ENCODE data around the gene GAP43. TPM values are rescaled to one million over a fixed set of nuclear protein-coding genes. Genes with fewer than 3 reads are reported as not detected.

The GAP43 gene
- total RNA-seq, 1 donor: not detected

DNA sequence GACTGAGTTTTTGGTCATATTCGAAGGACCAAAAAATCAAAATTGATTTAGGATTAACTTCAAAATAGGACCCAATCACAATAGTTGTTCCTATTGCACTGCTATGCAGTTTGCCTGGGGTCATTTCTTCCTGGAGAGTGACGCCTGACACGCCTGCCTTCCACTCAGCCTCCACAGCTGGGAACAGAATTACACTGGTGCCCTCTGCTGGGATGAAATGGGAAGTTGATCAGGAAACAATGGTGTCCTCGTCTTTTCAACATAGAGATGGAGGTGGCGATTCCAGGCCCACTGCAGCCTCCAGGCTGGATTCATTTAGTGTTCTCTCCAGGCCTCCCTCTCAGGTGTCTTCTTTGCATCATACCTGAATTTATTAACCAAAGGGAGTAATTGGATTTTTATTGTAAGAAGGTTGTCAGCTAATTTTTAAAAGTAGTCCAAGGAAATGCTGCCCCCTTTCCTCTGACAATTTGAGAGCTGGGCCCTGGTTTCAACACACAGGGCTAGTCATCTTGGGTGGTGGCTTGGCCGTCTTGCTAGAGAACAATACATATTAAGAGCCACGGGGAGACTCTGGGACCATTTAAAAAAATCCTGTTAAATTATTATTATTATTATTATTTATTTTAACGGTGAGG lies 69.7 kb downstream of the GAP43 start:
- H3K4me3 ChIP-seq (ENCODE audit: low read length): no peak overlapping the region

DNA sequence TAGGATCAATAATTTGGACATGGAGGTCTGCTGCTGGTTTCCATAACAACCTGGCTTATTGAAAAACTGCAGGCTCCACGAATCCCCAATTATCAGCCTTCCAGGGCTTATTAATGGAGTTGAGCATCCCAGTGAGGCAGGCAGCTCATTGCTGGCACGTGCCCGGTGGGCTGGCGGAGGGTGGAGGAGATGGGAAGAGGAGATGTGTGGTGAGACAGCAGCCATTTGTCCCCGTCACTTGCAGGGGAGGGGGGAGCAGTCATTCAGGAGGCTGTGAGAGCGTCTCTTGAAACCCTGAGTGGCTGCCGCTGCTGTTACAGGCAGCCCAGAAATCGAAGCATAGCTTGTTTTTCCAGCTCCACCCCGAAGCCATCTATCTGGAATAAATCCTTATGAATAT lies 70.6 kb downstream of the GAP43 start:
- no peaks in the 10 kb centered on the region for H3K4me1 ChIP-seq (ENCODE audit: insufficient read depth, low read length)
- no peak overlapping the region for H3K4me3 ChIP-seq (ENCODE audit: low read length)
- H3K9me3 ChIP-seq (ENCODE audit: low read depth, low read length): no peaks in the 10 kb centered on the region
- no peaks in the 10 kb centered on the region for H3K27me3 ChIP-seq (ENCODE audit: insufficient read depth, low read length)

More for the DNA sequence above, 69.7 kb downstream of the GAP43 start:
- Histone ChIP-seq H3K27me3 (ENCODE audit: insufficient read depth, low read length) (no peaks in the 10 kb centered on the region), H3K9me3 (ENCODE audit: low read depth, low read length) (no peaks in the 10 kb centered on the region), H3K4me1 (ENCODE audit: insufficient read depth, low read length) (no peaks in the 10 kb centered on the region)

GRCh38 chr3:115695090-115695489 lies 71.8 kb downstream of the GAP43 start:
- Histone ChIP-seq H3K9me3 (ENCODE audit: low read depth, low read length) (no peaks in the 10 kb centered on the region), H3K27me3 (ENCODE audit: insufficient read depth, low read length) (no peaks in the 10 kb centered on the region), H3K4me3 (ENCODE audit: low read length) (no peak overlapping the region), H3K4me1 (ENCODE audit: insufficient read depth, low read length) (no peaks in the 10 kb centered on the region)

- H3K4me3 ChIP-seq (ENCODE audit: low read length): no peak overlapping the region
- no peaks in the 10 kb centered on the region for H3K27me3 ChIP-seq (ENCODE audit: insufficient read depth, low read length)
- no peaks in the 10 kb centered on the region for H3K4me1 ChIP-seq (ENCODE audit: insufficient read depth, low read length)
- H3K9me3 ChIP-seq (ENCODE audit: low read depth, low read length): no peaks in the 10 kb centered on the region
Measured at GRCh38 chr3:115697263-115698053, 74.1 kb downstream of the GAP43 start.

GRCh38 chr3:115698851-115699591 lies 75.7 kb downstream of the GAP43 start:
- Histone ChIP-seq H3K27me3 (ENCODE audit: insufficient read depth, low read length) (peaks cover 8% of the 10 kb centered on the region), H3K4me1 (ENCODE audit: insufficient read depth, low read length) (no peaks in the 10 kb centered on the region), H3K9me3 (ENCODE audit: low read depth, low read length) (no peaks in the 10 kb centered on the region), H3K4me3 (ENCODE audit: low read length) (no peak overlapping the region)

DNA sequence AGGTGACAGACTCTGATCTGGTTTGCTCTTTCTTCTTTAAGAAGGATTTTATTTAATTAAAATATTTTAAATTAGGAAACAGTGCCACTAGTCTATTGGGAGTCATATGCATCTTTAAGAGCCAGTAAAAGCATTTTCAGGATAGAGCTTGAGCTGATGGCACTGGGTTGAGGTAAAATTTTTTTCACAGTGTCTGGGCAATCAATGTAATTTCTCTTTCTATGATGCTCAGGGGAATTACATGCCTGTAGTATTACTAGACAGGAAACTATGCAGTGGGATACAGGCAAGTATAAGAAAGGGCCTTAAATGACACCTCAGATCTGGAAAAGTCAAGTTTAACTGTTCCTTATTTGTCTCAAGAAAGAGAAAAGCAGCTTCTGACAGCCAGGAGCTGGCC lies 76.4 kb downstream of the GAP43 start:
- Histone ChIP-seq H3K9me3 (ENCODE audit: low read depth, low read length) (no peaks in the 10 kb centered on the region), H3K4me3 (ENCODE audit: low read length) (no peak overlapping the region), H3K4me1 (ENCODE audit: insufficient read depth, low read length) (no peaks in the 10 kb centered on the region), H3K27me3 (ENCODE audit: insufficient read depth, low read length) (peaks cover 8% of the 10 kb centered on the region)

DNA sequence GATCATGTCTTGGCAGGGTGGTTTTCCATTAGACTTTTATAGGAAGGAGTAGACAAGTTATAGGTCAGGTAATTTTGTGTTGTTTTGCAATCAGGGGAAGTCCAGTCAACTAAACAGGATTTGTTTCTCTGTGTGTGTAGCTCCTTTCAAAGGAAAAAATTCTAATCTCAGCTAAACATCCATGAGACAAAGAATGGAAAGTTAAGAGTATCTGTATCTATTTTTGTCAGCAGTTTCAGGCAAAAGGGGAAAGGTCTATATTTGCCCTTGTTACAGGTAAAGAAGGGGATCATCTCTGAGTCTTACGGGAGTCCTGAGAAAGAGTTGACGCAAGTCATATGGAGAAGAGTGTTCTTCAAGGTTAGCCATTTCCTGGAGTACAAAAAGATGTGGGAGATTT lies 79.3 kb downstream of the GAP43 start:
- Histone ChIP-seq H3K4me1 (ENCODE audit: insufficient read depth, low read length) (no peaks in the 10 kb centered on the region), H3K4me3 (ENCODE audit: low read length) (no peak overlapping the region), H3K27me3 (ENCODE audit: insufficient read depth, low read length) (peaks cover 15% of the 10 kb centered on the region), H3K9me3 (ENCODE audit: low read depth, low read length) (no peaks in the 10 kb centered on the region)

GRCh38 chr3:115704661-115705338 lies 81.5 kb downstream of the GAP43 start:
- Histone ChIP-seq H3K9me3 (ENCODE audit: low read depth, low read length) (no peaks in the 10 kb centered on the region), H3K4me3 (ENCODE audit: low read length) (no peak overlapping the region), H3K4me1 (ENCODE audit: insufficient read depth, low read length) (no peaks in the 10 kb centered on the region), H3K27me3 (ENCODE audit: insufficient read depth, low read length) (peaks cover 26% of the 10 kb centered on the region)

GRCh38 chr3:115706311-115706829 lies 83.1 kb downstream of the GAP43 start:
- H3K4me3 ChIP-seq (ENCODE audit: low read length): no peak overlapping the region
- H3K27me3 ChIP-seq (ENCODE audit: insufficient read depth, low read length): peaks cover 26% of the 10 kb centered on the region
- no peaks in the 10 kb centered on the region for H3K4me1 ChIP-seq (ENCODE audit: insufficient read depth, low read length)
- no peaks in the 10 kb centered on the region for H3K9me3 ChIP-seq (ENCODE audit: low read depth, low read length)

DNA sequence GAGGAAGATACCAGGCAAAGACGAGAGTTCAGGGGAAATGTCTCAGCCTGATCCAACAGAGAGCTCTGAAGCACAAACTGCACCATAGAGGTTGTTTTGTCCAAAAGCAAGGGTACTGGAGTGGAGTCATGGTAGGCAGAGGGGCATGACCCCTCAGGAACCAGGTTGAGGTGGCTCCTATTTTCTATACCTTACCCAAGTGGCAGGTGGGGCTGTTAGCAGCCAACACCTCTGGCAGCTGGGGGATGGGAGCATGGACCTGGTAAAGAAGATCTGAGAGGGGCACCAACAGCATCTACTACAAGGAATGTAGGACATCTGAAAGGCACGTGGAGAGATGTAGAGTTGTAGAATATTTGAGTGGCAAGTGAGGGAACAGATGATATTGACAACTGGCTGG lies 85.2 kb downstream of the GAP43 start:
- Histone ChIP-seq H3K9me3 (ENCODE audit: low read depth, low read length) (no peaks in the 10 kb centered on the region), H3K27me3 (ENCODE audit: insufficient read depth, low read length) (peaks cover 18% of the 10 kb centered on the region), H3K4me3 (ENCODE audit: low read length) (no peak overlapping the region), H3K4me1 (ENCODE audit: insufficient read depth, low read length) (no peaks in the 10 kb centered on the region)

GRCh38 chr3:115709093-115709492 lies 85.8 kb downstream of the GAP43 start:
- Histone ChIP-seq H3K9me3 (ENCODE audit: low read depth, low read length) (no peaks in the 10 kb centered on the region), H3K27me3 (ENCODE audit: insufficient read depth, low read length) (peaks cover 18% of the 10 kb centered on the region), H3K4me1 (ENCODE audit: insufficient read depth, low read length) (no peaks in the 10 kb centered on the region), H3K4me3 (ENCODE audit: low read length) (no peak overlapping the region)

GRCh38 chr3:115709931-115710330 lies 86.6 kb downstream of the GAP43 start:
- H3K9me3 ChIP-seq (ENCODE audit: low read depth, low read length): no peaks in the 10 kb centered on the region
- H3K27me3 ChIP-seq (ENCODE audit: insufficient read depth, low read length): peaks cover 18% of the 10 kb centered on the region
- H3K4me3 ChIP-seq (ENCODE audit: low read length): no peak overlapping the region
- H3K4me1 ChIP-seq (ENCODE audit: insufficient read depth, low read length): no peaks in the 10 kb centered on the region

- Histone ChIP-seq H3K4me1 (ENCODE audit: insufficient read depth, low read length) (no peaks in the 10 kb centered on the region), H3K27me3 (ENCODE audit: insufficient read depth, low read length) (peaks cover 18% of the 10 kb centered on the region), H3K4me3 (ENCODE audit: low read length) (no peak overlapping the region), H3K9me3 (ENCODE audit: low read depth, low read length) (no peaks in the 10 kb centered on the region)
Measured at GRCh38 chr3:115710799-115711198, 87.5 kb downstream of the GAP43 start.

DNA sequence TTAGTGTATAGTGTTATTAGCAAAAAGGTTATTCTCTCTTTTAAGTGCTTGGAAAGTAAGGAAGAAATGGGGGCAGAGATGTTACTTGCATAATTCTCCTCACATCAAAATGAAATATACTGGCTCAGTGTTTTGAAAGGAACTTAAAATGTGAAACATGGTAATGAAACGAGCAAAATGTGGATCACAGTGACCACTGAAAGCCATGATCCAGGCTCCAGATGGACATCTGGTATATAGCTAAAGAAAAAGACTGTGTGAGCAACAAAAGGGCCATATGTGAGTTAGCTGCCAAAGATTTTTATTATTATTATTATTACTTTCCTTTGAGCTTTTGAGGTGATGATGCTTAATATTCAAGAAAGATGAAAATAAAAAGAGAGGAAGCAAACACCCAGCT lies 89.6 kb downstream of the GAP43 start:
- no peaks in the 10 kb centered on the region for H3K9me3 ChIP-seq (ENCODE audit: low read depth, low read length)

DNA sequence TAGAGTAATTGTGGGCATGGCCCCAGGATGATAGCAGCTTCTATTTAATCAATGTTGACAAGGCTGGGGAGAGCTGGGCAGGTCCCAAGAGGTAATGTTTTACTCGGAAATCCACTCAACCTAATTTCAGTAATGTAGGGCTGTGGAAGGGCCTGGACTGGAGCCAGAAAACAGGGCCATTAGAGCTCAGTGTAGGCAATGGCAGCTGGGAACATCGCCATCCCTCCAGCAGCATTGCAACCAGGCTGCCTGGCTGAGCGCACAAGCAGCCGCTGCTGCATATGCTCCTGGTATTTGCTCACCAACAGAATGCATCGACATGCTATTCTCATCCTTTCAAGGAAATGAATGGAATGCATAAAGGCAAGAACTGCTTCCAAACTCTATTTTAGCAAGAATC lies 90.0 kb downstream of the GAP43 start:
- no peaks in the 10 kb centered on the region for H3K4me1 ChIP-seq (ENCODE audit: insufficient read depth, low read length)
- H3K9me3 ChIP-seq (ENCODE audit: low read depth, low read length): no peaks in the 10 kb centered on the region
- no peak overlapping the region for H3K4me3 ChIP-seq (ENCODE audit: low read length)
- H3K27me3 ChIP-seq (ENCODE audit: insufficient read depth, low read length): peaks cover 6% of the 10 kb centered on the region

More for the DNA sequence above, 89.6 kb downstream of the GAP43 start:
- H3K27me3 ChIP-seq (ENCODE audit: insufficient read depth, low read length): peaks cover 10% of the 10 kb centered on the region
- H3K4me3 ChIP-seq (ENCODE audit: low read length): no peak overlapping the region
- H3K4me1 ChIP-seq (ENCODE audit: insufficient read depth, low read length): no peaks in the 10 kb centered on the region

All from mononuclear cell (primary cell).